GM21723 (cell line): ENCODE data around the gene ZNF581.

Source experiments
- ATAC-seq: cut with Tn5 transposase; IDR thresholded peaks from one replicate; pipeline ENCODE4 v1.9.1; 2021; ENCODE audit warnings: mild to moderate bottlenecking, moderate library complexity; ENCODE audit not compliant: unreplicated experiment

Gene ZNF581

DNA sequence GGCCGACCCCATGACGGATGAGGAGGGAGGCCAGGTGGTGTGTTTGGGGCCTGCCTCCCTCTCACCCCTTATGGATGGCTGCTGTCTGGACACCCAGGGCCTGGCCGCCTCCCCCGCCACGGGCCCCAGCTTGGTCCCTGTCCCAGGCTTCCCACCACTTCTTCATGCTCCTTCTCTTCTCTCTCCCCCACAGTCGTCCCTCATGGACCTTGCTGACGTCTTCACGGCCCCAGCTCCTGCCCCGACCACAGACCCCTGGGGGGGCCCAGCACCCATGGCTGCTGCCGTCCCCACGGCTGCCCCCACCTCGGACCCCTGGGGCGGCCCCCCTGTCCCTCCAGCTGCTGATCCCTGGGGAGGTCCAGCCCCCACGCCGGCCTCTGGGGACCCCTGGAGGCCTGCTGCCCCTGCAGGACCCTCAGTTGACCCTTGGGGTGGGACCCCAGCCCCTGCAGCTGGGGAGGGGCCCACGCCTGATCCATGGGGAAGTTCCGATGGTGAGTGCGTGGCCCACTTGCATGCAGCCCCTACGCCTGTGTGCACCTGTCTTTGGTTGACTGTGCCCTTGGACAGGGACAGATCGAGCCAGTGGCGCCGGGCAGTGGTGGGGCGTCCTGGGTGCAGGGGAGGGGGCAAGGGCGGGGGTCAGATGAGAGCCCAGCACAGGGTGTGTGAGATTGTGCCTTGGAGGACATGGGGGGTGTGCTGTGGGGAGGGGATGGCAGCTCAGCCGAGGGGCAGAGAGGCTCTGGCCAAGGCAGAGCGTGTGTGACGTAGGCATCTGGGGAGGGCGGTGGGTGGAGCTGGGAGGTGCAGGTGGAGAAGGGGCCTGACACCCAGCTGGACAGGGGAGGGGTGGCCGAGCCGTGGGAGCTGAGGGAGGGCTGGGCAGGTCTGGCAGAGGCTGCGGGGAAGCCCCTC, 48.4 kb downstream of the ZNF581 start:
- no peak for ATAC-seq

DNA sequence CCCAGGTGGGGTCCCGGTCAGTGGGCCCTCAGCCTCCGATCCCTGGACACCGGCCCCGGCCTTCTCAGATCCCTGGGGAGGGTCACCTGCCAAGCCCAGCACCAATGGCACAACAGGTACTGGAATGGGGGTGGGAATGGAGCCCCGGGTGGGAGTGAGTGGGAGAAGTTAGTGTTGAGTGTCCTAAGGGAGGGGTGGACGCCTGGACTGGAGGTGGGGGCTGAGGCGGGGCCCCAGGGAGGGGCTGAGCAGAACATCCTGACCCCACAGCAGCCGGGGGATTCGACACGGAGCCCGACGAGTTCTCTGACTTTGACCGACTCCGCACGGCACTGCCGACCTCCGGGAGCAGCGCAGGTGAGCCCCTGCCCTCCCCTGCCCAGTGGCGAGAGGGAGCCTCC, 49.2 kb downstream of the ZNF581 start:
- ATAC-seq: no peak

DNA sequence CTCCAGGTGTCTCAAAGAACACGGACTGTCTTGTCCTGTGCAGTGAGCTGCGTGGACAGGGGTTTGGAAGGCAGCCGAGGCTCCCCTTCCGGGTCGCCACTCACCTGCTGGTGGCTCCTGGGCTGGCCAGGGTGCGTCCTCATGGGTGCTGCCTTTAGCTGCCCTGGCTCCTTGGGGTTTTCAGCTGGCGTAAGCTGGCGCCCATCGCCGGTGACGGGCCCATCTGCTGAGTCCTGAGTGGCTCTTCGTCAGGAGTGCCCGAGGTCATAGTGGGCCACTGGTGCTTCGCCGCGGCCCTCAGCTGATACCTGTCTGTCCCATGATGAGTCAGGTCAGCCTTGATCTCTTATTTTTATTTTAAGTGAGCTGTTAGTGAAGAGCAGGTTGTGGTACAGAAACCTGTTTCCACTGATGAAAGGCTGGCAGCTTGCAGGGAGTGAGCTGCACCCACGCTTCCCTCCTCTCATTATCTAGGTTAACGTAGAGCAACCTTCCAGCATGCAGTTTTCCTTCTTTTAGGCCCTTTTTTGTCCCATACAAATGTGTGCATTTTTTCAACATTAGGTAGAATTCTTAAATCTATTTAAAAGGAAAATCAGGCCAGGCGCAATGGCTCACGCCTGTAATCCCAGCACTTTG, 50.0 kb downstream of the ZNF581 start:
- no peak for ATAC-seq

DNA sequence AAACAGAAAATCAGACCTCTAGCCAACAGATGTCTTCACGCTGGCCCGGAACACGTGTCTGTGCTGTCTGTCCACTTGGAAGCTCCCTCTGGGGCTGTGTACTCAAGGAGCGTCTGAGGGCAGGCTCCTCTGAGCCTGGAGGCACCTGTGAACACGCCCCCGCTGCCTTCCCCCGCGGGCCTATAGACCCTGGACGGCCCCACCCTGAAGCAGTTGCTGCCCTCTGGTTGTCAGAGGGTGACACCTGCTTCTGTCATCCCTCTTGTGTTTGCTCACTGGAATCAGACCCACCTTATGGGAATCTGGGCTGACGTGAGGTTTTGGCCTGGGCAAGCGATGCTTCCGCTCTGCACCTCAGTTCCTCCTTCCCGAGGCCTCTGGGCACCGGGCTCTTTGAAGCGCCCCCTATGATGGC, 50.8 kb downstream of the ZNF581 start:
- no peak for ATAC-seq

DNA sequence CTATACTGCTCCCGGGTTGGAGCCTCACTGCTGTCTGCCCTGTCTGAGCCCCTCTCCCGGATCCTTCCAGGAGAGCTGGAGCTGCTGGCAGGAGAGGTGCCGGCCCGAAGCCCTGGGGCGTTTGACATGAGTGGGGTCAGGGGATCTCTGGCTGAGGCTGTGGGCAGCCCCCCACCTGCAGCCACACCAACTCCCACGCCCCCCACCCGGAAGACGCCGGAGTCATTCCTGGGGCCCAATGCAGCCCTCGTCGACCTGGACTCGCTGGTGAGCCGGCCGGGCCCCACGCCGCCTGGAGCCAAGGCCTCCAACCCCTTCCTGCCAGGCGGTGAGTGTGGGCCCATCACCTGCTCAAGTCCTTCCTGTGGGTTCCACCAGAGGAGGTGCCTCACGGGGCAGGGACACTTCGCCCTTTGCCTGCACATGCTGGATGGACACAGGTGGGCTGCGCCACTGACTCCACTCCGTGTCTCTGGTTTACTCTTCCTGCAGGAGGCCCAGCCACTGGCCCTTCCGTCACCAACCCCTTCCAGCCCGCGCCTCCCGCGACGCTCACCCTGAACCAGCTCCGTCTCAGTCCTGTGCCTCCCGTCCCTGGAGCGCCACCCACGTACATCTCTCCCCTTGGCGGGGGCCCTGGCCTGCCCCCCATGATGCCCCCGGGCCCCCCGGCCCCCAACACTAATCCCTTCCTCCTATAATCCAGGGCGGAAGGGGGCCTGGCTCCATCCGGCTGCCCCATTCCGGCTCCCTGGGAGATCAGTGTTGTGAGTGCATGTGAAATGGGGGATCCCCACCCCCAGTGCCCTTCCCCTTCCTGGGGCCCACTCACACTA, 51.4 kb downstream of the ZNF581 start:
- ATAC-seq: no peak
